HepG2 (cell line): Measurements from ENCODE around the gene B4GALT2. TPM values are rescaled to one million over a fixed set of nuclear protein-coding genes. Genes with fewer than 3 reads are reported as not detected.

Experiments used
- CAMTA2 ChIP-seq: sonication (generic); formaldehyde crosslinking; IDR thresholded peaks from 2 replicates; pipeline ENCODE4 v1.4.0; 2020; ENCODE audit warnings: mild to moderate bottlenecking, missing genetic modification reagents, borderline replicate concordance
- CCDC6 ChIP-seq: sonication (generic); formaldehyde crosslinking; IDR thresholded peaks from 2 replicates; pipeline ENCODE4 v1.8.1; 2022; ENCODE audit warnings: mild to moderate bottlenecking, missing genetic modification reagents, moderate library complexity
- EHMT2 ChIP-seq: fragments of 200-600 bp; sonication (generic); IDR thresholded peaks from 2 replicates; pipeline ENCODE4 v1.7.0; 2017; ENCODE audit warnings: antibody characterized with exemption, low read depth, low read length, borderline replicate concordance
- ETV5 ChIP-seq: IDR thresholded peaks from 2 replicates; pipeline ENCODE4 v1.6.1; 2018; ENCODE audit warnings: missing biosample characterization, missing genetic modification reagents, inconsistent platforms, borderline replicate concordance
- FOXA3 ChIP-seq: IDR thresholded peaks from 2 replicates; pipeline ENCODE4 v1.6.1; 2016; ENCODE audit warnings: missing genetic modification reagents, missing compliant biosample characterization
- HDAC6 ChIP-seq: fragments of 200-600 bp; sonication (generic); IDR thresholded peaks from 2 replicates; pipeline ENCODE4 v1.7.0; 2017; ENCODE audit warnings: mild to moderate bottlenecking, antibody characterized with exemption, low read length, low read depth
- HNF4G ChIP-seq, 2 experiments: sonication (generic) in 1 of 2; formaldehyde crosslinking in 1 of 2; IDR thresholded peaks; 2 replicates each; pipeline versions ENCODE4 v1.4.0 to v1.6.1; 2011 to 2020; ENCODE audit warnings: borderline replicate concordance in 2 of 2, low read depth in 2 of 2, mild to moderate bottlenecking in 2 of 2, low read length in 1 of 2, missing genetic modification reagents in 1 of 2, moderate library complexity in 1 of 2
- KLF13 ChIP-seq: sonication (generic); formaldehyde crosslinking; IDR thresholded peaks from 2 replicates; pipeline ENCODE4 v1.4.0; 2020; ENCODE audit warnings: mild to moderate bottlenecking, missing genetic modification reagents
- NKX3-1 ChIP-seq: sonication (generic); formaldehyde crosslinking; IDR thresholded peaks from 2 replicates; pipeline ENCODE4 v1.5.0; 2020; ENCODE audit warnings: missing genetic modification reagents
- ONECUT2 ChIP-seq: sonication (generic); formaldehyde crosslinking; IDR thresholded peaks from 2 replicates; pipeline ENCODE4 v1.4.0; 2020; ENCODE audit warnings: missing genetic modification reagents
- PITX1 ChIP-seq: sonication (generic); formaldehyde crosslinking; IDR thresholded peaks from 2 replicates; pipeline ENCODE4 v1.5.1; 2020; ENCODE audit warnings: mild to moderate bottlenecking, missing genetic modification reagents
- RARA ChIP-seq: IDR thresholded peaks from 2 replicates; pipeline ENCODE4 v1.6.1; 2016; ENCODE audit warnings: missing genetic modification reagents, missing compliant biosample characterization
- SETDB1 ChIP-seq: sonication (generic); formaldehyde crosslinking; IDR thresholded peaks from 2 replicates; pipeline ENCODE4 v1.5.1; 2020; ENCODE audit warnings: missing genetic modification reagents, mild to moderate bottlenecking, borderline replicate concordance
- SOX13 ChIP-seq, 3 experiments: fragments of 450-650 bp in 1 of 3; sonication (generic) in 1 of 3; formaldehyde crosslinking in 1 of 3; IDR thresholded peaks in 2 of 3; conservative IDR thresholded peaks in 1 of 3; 2 replicates each; pipeline versions ENCODE4 v1.5.0 to v1.6.1; 2016 to 2020; ENCODE audit warnings: antibody characterized with exemption in 1 of 3, mild to moderate bottlenecking in 1 of 3, missing compliant biosample characterization in 1 of 3, missing genetic modification reagents in 1 of 3, moderate library complexity in 1 of 3
- THAP9 ChIP-seq: sonication (generic); formaldehyde crosslinking; IDR thresholded peaks from 2 replicates; pipeline ENCODE4; 2020; ENCODE audit warnings: missing genetic modification reagents, mild to moderate bottlenecking, borderline replicate concordance
- ZFP62 ChIP-seq: sonication (generic); formaldehyde crosslinking; IDR thresholded peaks from 2 replicates; pipeline ENCODE4 v1.4.0; 2020; ENCODE audit warnings: missing genetic modification reagents
- ZNF124 ChIP-seq: sonication (generic); formaldehyde crosslinking; IDR thresholded peaks from 2 replicates; pipeline ENCODE4 v1.4.0; 2020; ENCODE audit warnings: missing genetic modification reagents
- ZNF180 ChIP-seq: sonication (generic); formaldehyde crosslinking; IDR thresholded peaks from 2 replicates; pipeline ENCODE4 v1.4.0; 2020; ENCODE audit warnings: low read depth, missing genetic modification reagents, borderline replicate concordance
- ZNF430 ChIP-seq: sonication (generic); formaldehyde crosslinking; IDR thresholded peaks from 2 replicates; pipeline ENCODE4 v1.9.0; 2021; ENCODE audit warnings: mild to moderate bottlenecking, missing genetic modification reagents
- ZNF572 ChIP-seq: sonication (generic); formaldehyde crosslinking; IDR thresholded peaks from 2 replicates; pipeline ENCODE4 v1.5.1; 2020; ENCODE audit warnings: mild to moderate bottlenecking, missing genetic modification reagents
- ZNF614 ChIP-seq: IDR thresholded peaks from 2 replicates; pipeline ENCODE4 v1.6.1; 2018; ENCODE audit warnings: missing biosample characterization, missing genetic modification reagents, inconsistent platforms, borderline replicate concordance
- ZNF713 ChIP-seq: sonication (generic); formaldehyde crosslinking; IDR thresholded peaks from 2 replicates; pipeline ENCODE4 v1.4.0; 2020; ENCODE audit warnings: mild to moderate bottlenecking, missing genetic modification reagents
- ZXDC ChIP-seq: sonication (generic); formaldehyde crosslinking; IDR thresholded peaks from 2 replicates; pipeline ENCODE4 v1.5.0; 2020; ENCODE audit warnings: mild to moderate bottlenecking, missing genetic modification reagents
- polyA plus RNA-seq, 8 experiments: library from polyadenylated mRNA; depleted of rRNA in 3 of 8; stranded (reverse) in 7 of 8; unstranded in 1 of 8; fragments of >200 nt; fragmentation: Illumina TruSeq in 4 of 8; extraction: Trizol in 4 of 8; gene quantifications; 2 replicates each; pipeline versions ENCODE4 v1.2.1 to v1.2.3, GENCODE V29; 2011 to 2016; ENCODE audit warnings: low read depth in 4 of 8, missing spikeins in 1 of 8, mixed read lengths in 1 of 8; ENCODE audit not compliant: insufficient read depth in 1 of 8
- total RNA-seq, 5 experiments: library from RNA; depleted of rRNA; stranded (reverse); fragments of >200 nt; fragmentation: Illumina TruSeq; extraction: Trizol; gene quantifications; 2 replicates each; pipeline ENCODE4 v1.2.3, GENCODE V29; 2016; ENCODE audit warnings: low read depth in 1 of 5

Gene B4GALT2
- total and polyA plus RNA-seq, 2 of the 13 experiments (the other 11 are each of a cell fraction or from before 2014, with no cell fraction given) = 41.9 to 78.0 TPM

- TF ChIP-seq SETDB1 (CRISPR knock-in tag) (peak; percentile 83; the same call in 1 of the 2 replicates), ZNF713 (CRISPR knock-in tag) (0 out of 2 replicates have a peak, but pooled peaks have one; percentile 52), PITX1 (CRISPR knock-in tag) (peak; percentile 78), ZNF180 (CRISPR knock-in tag) (no peak), ZNF124 (peak; percentile 76; the same call in 1 of the 2 replicates), NKX3-1 (no peak), ETV5 (CRISPR knock-in tag) (peak; percentile 88), CAMTA2 (CRISPR knock-in tag) (peak; percentile 4; the same call in 1 of the 2 replicates), ZNF572 (CRISPR knock-in tag) (peak; percentile 96), KLF13 (CRISPR knock-in tag) (no peak), ZNF614 (peak; percentile 87; the same call in 1 of the 2 replicates), SOX13 (IDR thresholded peaks at IDR 0.05) (no peak), SOX13 (CRISPR knock-in tag; conservative IDR thresholded peaks at IDR 0.05 in 1 of 2, IDR thresholded peaks at IDR 0.05 in 1 of 2) (peak in 1 of 2 experiments; percentile 54; a peak in 2 of 4 replicates), EHMT2 (no peak), ZFP62 (no peak), ZNF430 (CRISPR knock-in tag) (peak; percentile 98), ZXDC (CRISPR knock-in tag) (peak; percentile 96), FOXA3 (CRISPR knock-in tag) (0 out of 2 replicates have a peak, but pooled peaks have one; percentile 24), HNF4G (IDR thresholded peaks at IDR 0.05; ENCODE audit: borderline replicate concordance, low read depth, low read length) (no peak), HNF4G (CRISPR knock-in tag; IDR thresholded peaks at IDR 0.05; ENCODE audit: borderline replicate concordance, low read depth) (no peak), RARA (CRISPR knock-in tag) (peak; percentile 15; the same call in 1 of the 2 replicates), HDAC6 (peak; percentile 94; the same call in 1 of the 2 replicates), THAP9 (CRISPR knock-in tag) (peak; percentile 90; the same call in 1 of the 2 replicates), ONECUT2 (CRISPR knock-in tag) (0 out of 2 replicates have a peak, but pooled peaks have one; percentile 14), CCDC6 (peak; percentile 71; the same call in 1 of the 2 replicates)
These were observed 32.6 kb upstream of the B4GALT2 start, which contains the start of gene IPO13 (continued) for GRCh38 chr1:43946236-43947060.
